ENCODE data around the gene GPX4.

The GPX4 gene

GRCh38 chr19:1103708-1104310, at the start of gene GPX4:
GPX4 (plus strand) TSS chr19:1103994; CDS start chr19:1104044, 50 bp downstream.
- DNase-seq (ENCODE audit: low read depth), result peak; percentile 98

- no peak for DNase-seq (ENCODE audit: low read depth)
Observed at GRCh38 chr19:1054102-1055027, 49.4 kb upstream of the GPX4 start.

- DNase-seq (ENCODE audit: low read depth), result no peak
Observed at GRCh38 chr19:1055028-1055425, 48.8 kb upstream of the GPX4 start.

- DNase-seq (ENCODE audit: low read depth), result no peak
Observed at GRCh38 chr19:1055886-1056620, 47.7 kb upstream of the GPX4 start.

GRCh38 chr19:1057176-1057855, 46.5 kb upstream of the GPX4 start:
- peak; percentile 76 for DNase-seq (ENCODE audit: low read depth)

GRCh38 chr19:1058112-1058511, 45.7 kb upstream of the GPX4 start:
- no peak for DNase-seq (ENCODE audit: low read depth)

- no peak for DNase-seq (ENCODE audit: low read depth)
Observed at GRCh38 chr19:1060689-1061088, 43.1 kb upstream of the GPX4 start.

- DNase-seq (ENCODE audit: low read depth), result no peak
Observed at GRCh38 chr19:1061987-1062386, 41.8 kb upstream of the GPX4 start.

- no peak for DNase-seq (ENCODE audit: low read depth)
Observed at GRCh38 chr19:1062387-1063029, 41.3 kb upstream of the GPX4 start.

GRCh38 chr19:1063030-1063908, 40.5 kb upstream of the GPX4 start:
- no peak for DNase-seq (ENCODE audit: low read depth)

- no peak for DNase-seq (ENCODE audit: low read depth)
Observed at GRCh38 chr19:1063909-1064660, 39.7 kb upstream of the GPX4 start.

GRCh38 chr19:1064661-1065605, 38.9 kb upstream of the GPX4 start:
- DNase-seq (ENCODE audit: low read depth), result peak; percentile 58

- no peak for DNase-seq (ENCODE audit: low read depth)
Observed at GRCh38 chr19:1065606-1066109, 38.1 kb upstream of the GPX4 start.

- no peak for DNase-seq (ENCODE audit: low read depth)
Observed at GRCh38 chr19:1066251-1066747, 37.5 kb upstream of the GPX4 start.

- no peak for DNase-seq (ENCODE audit: low read depth)
Observed at GRCh38 chr19:1066748-1067340, 37.0 kb upstream of the GPX4 start, which contains the start of gene ARHGAP45. ARHGAP45 (plus strand) TSS chr19:1067167; CDS start chr19:1067406, 239 bp downstream.

GRCh38 chr19:1067341-1067957, 36.3 kb upstream of the GPX4 start:
- DNase-seq (ENCODE audit: low read depth), result no peak

Measured in amniotic epithelial cell (primary cell).